Bronchus fibroblast of lung (primary cell): ENCODE data around the gene EFNA3. TPM values are rescaled to one million over a fixed set of nuclear protein-coding genes. Genes with fewer than 3 reads are reported as not detected.

Source experiments
- total RNA-seq: library from RNA; depleted of rRNA; stranded (reverse); fragments of >200 nt; gene quantifications from 2 replicates; pipeline ENCODE4 v1.2.3, GENCODE V29; 2015

EFNA3 gene, protein sequence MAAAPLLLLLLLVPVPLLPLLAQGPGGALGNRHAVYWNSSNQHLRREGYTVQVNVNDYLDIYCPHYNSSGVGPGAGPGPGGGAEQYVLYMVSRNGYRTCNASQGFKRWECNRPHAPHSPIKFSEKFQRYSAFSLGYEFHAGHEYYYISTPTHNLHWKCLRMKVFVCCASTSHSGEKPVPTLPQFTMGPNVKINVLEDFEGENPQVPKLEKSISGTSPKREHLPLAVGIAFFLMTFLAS
- 0.67 and 1.2 TPM in 2 replicates for total RNA-seq

GRCh38 chr1:155078469-155079209, at the start of gene EFNA3:
TSS of gene EFNA3 (plus strand) at chr1:155078837. CDS start at chr1:155078942, 105 bp downstream.

GRCh38 chr1:155033524-155033923, 45.1 kb upstream of the EFNA3 start, which contains the start of the genes DCST1 and DCST2:
TSS of gene DCST1 (plus strand) at chr1:155033824. CDS start at chr1:155034037, 213 bp downstream.
TSS of gene DCST2 (minus strand) at chr1:155033781. CDS start at chr1:155033701, 80 bp downstream.

GRCh38 chr1:155050560-155051341, 27.9 kb upstream of the EFNA3 start, which contains the start of gene ADAM15:
TSS of gene ADAM15 (plus strand) at chr1:155051316. CDS start at chr1:155051387, 71 bp downstream.

DNA sequence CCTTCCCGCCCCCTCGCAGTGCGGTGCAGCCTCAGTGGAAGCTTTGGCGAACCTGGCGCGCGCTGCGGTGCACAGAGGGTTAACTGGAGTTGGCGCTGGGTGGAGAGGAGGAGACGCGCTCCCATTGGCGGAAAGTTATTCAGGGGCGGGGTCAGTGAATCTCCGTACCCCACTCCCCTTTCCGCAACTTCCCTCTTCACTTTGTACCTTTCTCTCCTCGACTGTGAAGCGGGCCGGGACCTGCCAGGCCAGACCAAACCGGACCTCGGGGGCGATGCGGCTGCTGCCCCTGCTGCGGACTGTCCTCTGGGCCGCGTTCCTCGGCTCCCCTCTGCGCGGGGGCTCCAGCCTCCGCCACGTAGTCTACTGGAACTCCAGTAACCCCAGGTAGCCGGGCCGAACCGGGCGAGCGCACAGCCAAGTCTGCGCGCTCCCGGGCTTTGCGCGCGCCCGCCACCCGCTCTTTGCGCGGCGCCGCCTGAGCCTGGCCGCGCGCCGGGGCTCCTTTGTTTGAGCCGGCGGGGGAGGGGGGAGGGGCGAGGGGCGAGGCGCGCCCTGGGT, 15.0 kb upstream of the EFNA3 start, which contains the start of gene EFNA4:
TSS of gene EFNA4 (plus strand) at position 191 of the 561 bp plus-strand sequence. CDS start at position 275, 84 bp downstream.

GRCh38 chr1:155127105-155127966, 48.7 kb downstream of the EFNA3 start, which contains the start of gene EFNA1:
TSS of gene EFNA1 (plus strand) at chr1:155127876. CDS start at chr1:155127978, 102 bp downstream.

GRCh38 chr1:155135415-155136028, 56.9 kb downstream of the EFNA3 start, which contains the start of gene SLC50A1:
TSS of gene SLC50A1 (plus strand) at chr1:155135852. CDS start at chr1:155135912, 60 bp downstream.

Other genes starting within 250 kb of the EFNA3 start
- gene KCNN3, start 208.6 kb upstream of the EFNA3 start, total RNA-seq: not detected in 2 replicates
- gene PMVK, start 142.1 kb upstream of the EFNA3 start, total RNA-seq: 9.2 and 11.4 TPM in 2 replicates
- gene PBXIP1, start 122.7 kb upstream of the EFNA3 start, total RNA-seq: 42.1 and 48.9 TPM in 2 replicates
- gene PYGO2, start 117.1 kb upstream of the EFNA3 start, total RNA-seq: 16.8 and 19.2 TPM in 2 replicates
- gene SHC1, start 108.1 kb upstream of the EFNA3 start, total RNA-seq: 192 and 203 TPM in 2 replicates
- 222 and 236 TPM in 2 replicates for gene CKS1B, start 104.2 kb upstream of the EFNA3 start, total RNA-seq
- gene FLAD1, start 95.5 kb upstream of the EFNA3 start, total RNA-seq: 35.3 and 41.8 TPM in 2 replicates
- not detected in 2 replicates for gene LENEP, start 85.3 kb upstream of the EFNA3 start, total RNA-seq
- gene ZBTB7B, start 76.0 kb upstream of the EFNA3 start, total RNA-seq: 13.1 and 14.5 TPM in 2 replicates
- gene DCST2, start 45.1 kb upstream of the EFNA3 start, total RNA-seq: under 0.01 and 0.17 TPM in 2 replicates
- not detected in 2 replicates for gene DCST1, start 45.0 kb upstream of the EFNA3 start, total RNA-seq
- gene ADAM15, start 27.5 kb upstream of the EFNA3 start, total RNA-seq: 82.9 and 84.4 TPM in 2 replicates
- gene EFNA4, start 15.1 kb upstream of the EFNA3 start, total RNA-seq: 7.7 and 8.3 TPM in 2 replicates
- gene EFNA1, start 49.0 kb downstream of the EFNA3 start, total RNA-seq: 0.50 and 0.89 TPM in 2 replicates
- 39.2 and 53.4 TPM in 2 replicates for gene SLC50A1, start 57.0 kb downstream of the EFNA3 start, total RNA-seq
- gene DPM3, start 61.7 kb downstream of the EFNA3 start, total RNA-seq: 100 and 114 TPM in 2 replicates
- gene KRTCAP2, start 94.5 kb downstream of the EFNA3 start, total RNA-seq: 207 and 218 TPM in 2 replicates
- gene TRIM46, start 95.0 kb downstream of the EFNA3 start, total RNA-seq: 5.2 and 5.4 TPM in 2 replicates
- gene THBS3, start 129.1 kb downstream of the EFNA3 start, total RNA-seq: 10.1 and 11.9 TPM in 2 replicates
- gene MTX1, start 129.9 kb downstream of the EFNA3 start, total RNA-seq: 94.7 and 107 TPM in 2 replicates
- 27.8 and 27.9 TPM in 2 replicates for gene ENTREP3, start 176.6 kb downstream of the EFNA3 start, total RNA-seq
- 93.3 and 125 TPM in 2 replicates for gene SCAMP3, start 183.5 kb downstream of the EFNA3 start, total RNA-seq
- 19.3 and 22.4 TPM in 2 replicates for gene CLK2, start 194.7 kb downstream of the EFNA3 start, total RNA-seq
- 0.30 and 0.67 TPM in 2 replicates for gene HCN3, start 198.6 kb downstream of the EFNA3 start, total RNA-seq
- gene PKLR, start 222.6 kb downstream of the EFNA3 start, total RNA-seq: not detected in 2 replicates
- gene FDPS, start 230.0 kb downstream of the EFNA3 start, total RNA-seq: 901 and 953 TPM in 2 replicates
- 32.4 and 36.3 TPM in 2 replicates for gene RUSC1, start 242.1 kb downstream of the EFNA3 start, total RNA-seq